DMS114 treated with DMSO at 0.1 percent for 48 hours (cell line): Measurements from ENCODE around the gene LY6G5B.

ENCODE experiments used
- DNase-seq: peaks from one replicate; lab custom pipeline; 2025; ENCODE audit not compliant: unreplicated experiment; lab: John Stamatoyannopoulos, UW

Gene LY6G5B, protein sequence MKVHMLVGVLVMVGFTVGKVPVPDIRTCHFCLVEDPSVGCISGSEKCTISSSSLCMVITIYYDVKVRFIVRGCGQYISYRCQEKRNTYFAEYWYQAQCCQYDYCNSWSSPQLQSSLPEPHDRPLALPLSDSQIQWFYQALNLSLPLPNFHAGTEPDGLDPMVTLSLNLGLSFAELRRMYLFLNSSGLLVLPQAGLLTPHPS

DNA sequence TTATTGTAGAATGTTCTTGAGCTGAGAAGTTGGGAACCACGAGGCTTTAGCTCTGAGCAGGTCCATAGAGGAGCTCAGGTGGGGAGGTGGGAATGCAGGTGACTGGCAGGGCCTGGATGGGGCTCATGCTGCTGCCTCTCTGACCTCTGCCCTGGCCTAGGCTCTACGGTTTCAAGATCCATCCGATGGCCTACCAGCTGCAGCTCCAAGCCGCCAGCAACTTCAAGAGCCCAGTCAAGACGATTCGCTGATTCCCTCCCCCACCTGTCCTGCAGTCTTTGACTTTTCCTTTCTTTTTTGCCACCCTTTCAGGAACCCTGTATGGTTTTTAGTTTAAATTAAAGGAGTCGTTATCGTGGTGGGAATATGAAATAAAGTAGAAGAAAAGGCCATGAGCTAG lies at the start of gene LY6G5B:
Gene LY6G5B (plus strand): TSS at position 301 of the 400 bp plus-strand sequence. CDS start 975 bp downstream, outside the sequence.
- DNase-seq, result no peak

DNA sequence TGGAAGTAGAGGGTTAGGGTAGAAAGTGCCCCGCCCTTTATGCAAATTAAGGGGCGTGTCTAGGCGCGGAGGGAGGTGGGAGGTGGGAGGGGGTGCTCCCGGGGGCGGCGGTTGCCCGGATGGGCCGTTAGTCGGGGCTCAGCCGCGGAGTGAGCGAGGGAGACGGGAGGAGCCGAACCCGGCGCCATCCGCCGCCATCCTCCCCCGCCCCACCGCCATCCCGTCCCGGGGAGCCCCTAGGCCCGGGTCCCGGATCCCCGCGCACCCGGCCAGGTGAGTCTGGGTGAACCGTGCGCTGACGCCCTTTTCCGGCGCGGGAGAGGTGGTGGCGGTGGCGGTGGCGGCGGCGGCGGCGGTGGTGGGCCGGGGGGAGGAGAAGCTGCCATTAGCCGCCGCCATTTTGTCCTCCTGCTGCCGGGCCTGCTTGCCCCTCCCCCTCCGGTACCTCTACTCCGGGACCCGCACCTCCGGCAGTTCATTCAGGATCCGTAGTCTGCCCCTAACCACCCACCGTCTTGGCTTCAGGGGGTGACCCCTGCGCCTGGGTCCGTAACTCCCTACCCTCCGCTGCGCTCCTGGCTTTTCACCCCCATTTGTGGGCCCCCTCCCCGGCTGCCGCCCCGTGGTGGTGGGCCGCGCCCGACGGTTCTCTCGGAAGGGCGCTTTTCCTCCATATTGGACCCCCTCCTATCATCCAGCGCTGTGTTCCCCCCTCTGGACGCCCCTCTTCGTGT lies 49.0 kb upstream of the LY6G5B start, which contains the start of gene PRRC2A:
Gene PRRC2A (plus strand): TSS at position 130 of the 734 bp plus-strand sequence. CDS start 2,075 bp downstream, outside the sequence.
- peak; percentile 82 for DNase-seq

DNA sequence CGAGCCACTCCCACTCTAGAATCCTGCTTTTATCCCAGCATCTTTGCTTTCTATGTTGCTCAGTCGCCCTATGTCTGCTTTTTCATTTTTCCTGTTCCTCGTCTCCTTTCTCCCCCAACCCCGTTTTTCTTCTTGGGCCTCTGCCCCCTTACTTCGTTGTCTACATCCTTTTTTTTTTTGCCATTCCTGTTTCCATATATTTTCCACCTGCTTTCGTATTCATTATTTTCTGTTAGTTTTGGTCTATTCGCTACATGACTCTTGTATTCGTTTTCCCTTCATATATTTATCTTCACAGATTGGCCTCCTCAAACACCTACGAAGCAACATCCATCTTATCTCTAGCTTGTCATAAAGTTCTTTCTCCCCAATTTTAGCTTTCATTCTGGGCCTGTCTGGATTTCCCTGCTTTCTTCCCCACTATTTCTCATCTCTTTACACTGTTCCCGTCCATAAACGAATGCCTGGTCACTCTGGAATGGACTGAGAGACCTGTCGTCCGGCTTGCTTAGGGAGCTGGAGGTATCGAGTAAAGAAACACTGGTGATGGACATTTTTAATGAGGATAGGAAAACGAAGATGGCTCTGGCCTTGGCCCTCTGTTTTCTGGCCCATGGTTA lies 48.3 kb upstream of the LY6G5B start:
- no peak for DNase-seq

DNA sequence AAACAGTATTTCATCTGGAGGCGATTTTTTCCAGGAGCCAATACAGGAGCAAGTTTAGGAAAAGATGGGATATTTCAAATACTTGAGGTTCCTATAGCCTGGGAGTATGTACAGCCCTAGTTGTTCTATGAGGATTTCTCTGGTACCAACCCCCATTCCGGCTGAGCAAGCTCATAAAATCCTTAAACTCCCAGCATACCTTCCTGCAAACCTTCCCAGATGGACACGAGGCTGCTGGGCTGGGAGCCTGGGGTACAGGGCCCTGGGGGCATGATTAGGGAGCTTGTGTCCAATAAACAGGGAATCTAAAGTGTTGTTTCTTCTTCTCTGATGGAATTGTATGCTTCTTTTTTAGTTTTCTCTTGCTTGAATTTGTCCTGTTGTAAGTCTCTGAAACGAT lies 47.8 kb upstream of the LY6G5B start:
- DNase-seq, result no peak

DNA sequence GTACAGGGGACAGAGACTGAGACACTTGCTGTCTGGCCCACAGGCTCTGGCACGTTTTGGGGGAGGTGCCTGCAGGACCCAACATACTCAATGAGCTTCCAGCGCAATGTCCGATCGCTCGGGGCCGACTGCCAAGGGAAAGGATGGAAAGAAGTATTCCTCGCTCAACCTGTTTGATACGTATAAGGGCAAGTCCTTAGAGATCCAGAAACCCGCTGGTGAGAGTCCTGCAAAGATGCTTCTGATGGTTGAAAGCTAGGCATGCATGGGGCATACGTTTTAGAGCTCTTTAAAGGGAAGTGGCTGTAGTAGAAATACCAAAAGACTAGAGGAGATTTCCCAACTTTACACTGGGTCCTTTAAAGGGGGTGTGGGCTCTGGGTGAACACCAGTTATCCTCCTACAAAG lies 47.1 kb upstream of the LY6G5B start:
- DNase-seq, result no peak

DNA sequence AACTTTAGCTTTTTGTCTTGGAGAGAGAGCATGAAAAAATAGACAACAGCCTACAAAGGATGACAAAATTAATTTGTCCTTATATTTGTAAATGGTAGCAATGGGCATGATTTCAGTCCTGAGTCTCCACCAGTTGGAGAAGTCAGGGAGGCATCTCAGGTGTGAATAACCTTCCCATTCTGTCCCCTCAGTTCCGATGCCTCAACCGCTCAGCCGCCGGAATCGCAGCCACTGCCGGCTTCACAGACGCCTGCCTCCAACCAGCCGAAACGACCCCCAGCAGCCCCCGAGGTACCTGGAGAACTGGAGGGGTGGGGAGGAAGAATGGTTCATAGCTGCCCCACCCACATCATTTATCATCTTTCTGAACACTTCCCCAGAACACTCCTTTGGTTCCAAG lies 45.7 kb upstream of the LY6G5B start:
- no peak for DNase-seq

DNA sequence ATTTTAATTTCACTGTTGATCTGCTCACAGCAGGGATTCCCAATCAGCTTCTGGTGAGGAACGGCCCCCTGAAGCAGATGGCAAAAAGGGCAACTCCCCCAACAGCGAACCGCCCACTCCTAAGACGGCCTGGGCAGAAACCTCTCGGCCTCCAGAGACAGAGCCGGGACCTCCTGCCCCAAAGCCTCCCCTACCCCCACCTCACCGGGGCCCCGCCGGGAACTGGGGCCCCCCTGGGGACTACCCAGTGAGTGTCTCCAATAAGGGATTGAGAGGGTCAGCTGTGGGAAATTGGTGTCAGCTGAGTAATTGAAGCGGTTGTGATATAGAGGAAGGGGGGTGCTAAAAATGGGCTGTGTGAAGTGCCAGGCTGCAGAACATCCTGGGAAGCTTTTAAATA lies 42.8 kb upstream of the LY6G5B start:
- no peak for DNase-seq

DNA sequence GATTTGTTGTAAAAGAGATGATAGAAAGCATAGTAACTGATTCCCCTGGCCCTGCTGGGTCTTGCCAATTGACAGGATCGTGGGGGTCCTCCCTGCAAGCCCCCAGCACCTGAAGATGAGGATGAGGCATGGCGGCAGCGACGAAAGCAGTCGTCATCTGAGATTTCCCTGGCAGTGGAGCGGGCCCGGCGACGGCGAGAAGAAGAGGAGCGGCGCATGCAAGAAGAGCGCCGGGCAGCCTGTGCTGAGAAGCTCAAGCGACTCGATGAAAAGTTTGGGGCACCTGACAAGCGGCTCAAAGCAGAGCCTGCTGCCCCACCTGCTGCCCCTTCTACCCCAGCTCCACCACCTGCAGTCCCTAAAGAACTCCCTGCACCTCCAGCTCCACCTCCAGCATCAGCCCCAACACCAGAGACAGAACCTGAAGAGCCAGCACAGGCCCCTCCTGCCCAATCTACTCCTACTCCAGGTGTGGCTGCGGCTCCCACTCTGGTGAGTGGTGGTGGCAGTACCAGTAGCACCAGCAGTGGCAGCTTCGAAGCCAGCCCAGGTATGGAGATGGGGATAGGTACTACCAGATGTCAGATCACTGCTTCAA lies 42.0 kb upstream of the LY6G5B start:
- DNase-seq, result no peak

DNA sequence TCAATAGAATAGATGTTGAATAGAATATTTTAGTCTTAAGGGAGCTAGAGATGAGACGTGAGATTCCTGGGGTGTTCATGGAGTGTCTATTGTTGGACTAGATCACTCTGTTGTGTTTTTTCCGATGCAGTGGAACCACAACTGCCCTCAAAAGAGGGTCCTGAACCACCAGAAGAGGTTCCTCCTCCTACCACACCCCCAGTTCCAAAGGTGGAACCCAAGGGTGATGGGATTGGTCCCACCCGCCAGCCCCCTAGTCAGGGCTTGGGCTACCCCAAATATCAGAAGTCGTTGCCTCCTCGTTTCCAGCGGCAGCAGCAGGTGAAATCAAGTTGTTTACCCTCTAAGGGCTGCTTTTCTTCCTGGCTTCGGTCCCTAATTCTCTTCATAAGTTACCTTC lies 40.8 kb upstream of the LY6G5B start:
- DNase-seq, result no peak

DNA sequence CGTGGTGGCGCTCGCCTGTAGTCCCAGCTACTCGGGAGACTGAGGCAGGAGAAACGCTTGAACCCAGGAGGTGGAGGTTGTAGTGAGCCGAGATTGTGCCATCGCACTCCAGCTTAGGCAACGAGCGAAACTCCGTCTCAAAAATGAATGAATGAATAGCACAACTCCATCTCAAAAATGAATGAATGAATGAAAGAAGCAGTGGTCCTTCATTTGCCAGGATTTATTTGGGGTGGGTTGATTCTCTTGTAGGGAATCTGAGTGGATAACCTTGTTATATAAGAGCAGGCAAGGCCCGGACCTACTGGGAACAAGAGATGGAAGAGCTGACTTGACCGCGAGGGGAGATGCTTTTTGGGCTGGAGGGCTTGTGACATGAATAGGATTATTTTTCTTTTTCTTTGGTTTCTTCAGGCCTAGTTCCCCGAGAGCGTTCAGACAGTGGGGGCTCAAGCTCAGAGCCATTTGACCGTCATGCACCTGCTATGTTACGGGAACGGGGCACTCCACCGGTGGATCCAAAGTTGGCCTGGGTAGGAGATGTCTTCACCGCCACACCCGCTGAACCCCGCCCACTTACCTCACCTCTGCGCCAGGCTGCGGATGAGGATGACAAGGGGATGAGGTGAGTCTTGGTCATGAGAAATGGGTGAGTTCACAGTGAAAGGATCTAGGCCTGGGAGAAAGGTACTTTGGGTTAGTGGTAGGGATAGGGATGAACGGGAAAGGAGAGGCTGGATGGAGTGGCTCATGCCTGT lies 39.4 kb upstream of the LY6G5B start:
- DNase-seq, result no peak

DNA sequence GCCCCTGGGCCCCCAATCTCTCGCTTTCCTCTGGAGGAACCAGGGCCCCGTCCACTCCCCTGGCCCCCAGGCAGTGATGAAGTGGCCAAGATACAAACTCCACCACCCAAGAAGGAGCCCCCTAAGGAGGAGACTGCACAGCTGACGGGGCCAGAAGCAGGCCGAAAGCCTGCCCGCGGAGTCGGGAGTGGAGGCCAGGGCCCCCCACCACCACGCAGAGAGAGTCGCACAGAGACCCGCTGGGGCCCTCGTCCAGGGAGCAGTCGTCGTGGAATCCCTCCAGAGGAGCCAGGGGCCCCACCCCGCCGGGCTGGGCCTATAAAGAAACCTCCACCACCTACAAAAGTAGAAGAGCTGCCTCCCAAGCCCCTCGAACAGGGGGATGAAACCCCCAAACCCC lies 38.6 kb upstream of the LY6G5B start:
- DNase-seq, result no peak

DNA sequence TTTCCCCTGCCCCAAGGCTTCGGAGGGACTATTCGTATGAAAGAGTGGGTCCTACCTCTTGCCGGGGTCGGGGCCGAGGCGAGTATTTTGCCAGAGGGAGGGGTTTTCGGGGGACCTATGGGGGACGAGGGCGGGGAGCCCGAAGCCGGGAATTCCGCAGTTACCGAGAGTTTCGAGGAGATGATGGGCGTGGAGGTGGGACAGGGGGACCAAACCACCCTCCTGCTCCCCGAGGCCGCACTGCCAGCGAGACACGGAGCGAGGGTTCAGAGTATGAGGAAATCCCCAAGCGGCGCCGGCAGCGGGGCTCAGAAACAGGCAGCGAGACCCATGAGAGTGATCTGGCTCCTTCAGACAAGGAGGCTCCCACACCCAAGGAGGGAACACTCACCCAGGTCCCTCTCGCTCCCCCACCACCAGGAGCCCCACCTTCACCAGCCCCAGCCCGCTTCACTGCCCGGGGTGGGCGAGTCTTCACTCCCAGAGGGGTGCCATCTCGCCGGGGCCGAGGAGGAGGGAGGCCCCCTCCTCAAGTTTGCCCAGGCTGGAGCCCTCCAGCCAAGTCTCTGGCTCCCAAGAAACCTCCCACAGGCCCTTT lies 38.0 kb upstream of the LY6G5B start:
- DNase-seq, result no peak

DNA sequence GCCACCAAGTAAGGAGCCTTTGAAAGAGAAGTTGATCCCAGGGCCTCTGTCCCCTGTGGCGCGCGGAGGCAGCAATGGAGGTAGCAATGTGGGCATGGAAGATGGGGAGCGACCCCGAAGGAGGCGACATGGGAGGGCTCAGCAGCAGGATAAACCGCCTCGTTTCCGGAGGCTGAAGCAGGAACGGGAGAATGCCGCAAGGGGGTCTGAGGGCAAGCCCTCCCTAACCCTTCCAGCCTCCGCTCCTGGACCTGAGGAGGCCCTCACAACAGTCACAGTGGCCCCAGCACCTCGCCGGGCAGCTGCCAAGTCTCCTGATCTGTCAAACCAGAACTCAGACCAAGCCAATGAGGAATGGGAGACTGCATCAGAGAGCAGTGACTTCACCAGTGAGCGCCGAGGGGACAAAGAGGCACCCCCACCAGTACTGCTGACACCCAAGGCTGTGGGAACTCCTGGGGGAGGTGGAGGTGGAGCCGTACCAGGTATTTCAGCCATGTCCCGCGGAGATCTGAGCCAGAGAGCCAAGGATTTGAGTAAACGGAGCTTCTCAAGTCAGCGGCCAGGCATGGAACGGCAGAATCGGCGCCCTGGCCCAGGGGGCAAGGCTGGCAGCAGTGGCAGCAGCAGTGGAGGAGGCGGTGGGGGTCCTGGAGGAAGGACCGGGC lies 37.4 kb upstream of the LY6G5B start:
- no peak for DNase-seq

DNA sequence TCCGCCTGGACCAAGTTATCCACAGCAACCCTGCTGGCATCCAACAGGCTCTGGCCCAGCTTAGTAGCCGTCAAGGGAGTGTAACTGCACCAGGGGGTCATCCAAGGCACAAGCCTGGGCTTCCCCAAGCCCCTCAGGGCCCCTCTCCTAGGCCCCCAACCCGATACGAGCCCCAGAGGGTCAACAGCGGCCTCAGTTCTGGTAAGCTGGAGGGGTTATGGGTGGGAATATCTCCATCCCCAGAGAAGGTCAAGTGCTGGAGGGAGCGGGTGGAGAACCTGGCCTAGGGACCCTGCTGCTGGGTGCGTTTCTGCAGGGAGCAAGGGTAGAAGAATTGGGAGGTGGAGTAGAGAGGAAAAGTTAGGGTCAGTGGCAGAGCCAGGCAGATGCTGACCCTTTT lies 36.3 kb upstream of the LY6G5B start:
- no peak for DNase-seq

DNA sequence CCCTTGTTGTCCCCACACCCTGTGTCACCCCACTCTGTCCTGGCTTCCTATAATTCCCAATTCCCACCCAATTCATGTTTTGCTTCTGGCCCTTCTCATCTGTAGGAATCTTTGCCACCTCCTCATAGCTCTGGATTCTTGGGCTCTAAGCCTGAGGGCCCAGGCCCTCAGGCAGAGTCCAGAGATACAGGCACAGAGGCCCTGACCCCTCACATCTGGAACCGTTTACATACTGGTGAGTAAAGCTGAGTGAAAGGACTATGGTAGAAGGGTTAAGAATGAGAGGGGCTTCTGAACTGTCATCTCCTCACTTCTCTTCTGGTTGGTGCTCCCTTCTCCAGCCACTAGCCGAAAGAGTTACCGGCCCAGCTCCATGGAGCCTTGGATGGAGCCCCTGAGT lies 35.6 kb upstream of the LY6G5B start:
- no peak for DNase-seq

DNA sequence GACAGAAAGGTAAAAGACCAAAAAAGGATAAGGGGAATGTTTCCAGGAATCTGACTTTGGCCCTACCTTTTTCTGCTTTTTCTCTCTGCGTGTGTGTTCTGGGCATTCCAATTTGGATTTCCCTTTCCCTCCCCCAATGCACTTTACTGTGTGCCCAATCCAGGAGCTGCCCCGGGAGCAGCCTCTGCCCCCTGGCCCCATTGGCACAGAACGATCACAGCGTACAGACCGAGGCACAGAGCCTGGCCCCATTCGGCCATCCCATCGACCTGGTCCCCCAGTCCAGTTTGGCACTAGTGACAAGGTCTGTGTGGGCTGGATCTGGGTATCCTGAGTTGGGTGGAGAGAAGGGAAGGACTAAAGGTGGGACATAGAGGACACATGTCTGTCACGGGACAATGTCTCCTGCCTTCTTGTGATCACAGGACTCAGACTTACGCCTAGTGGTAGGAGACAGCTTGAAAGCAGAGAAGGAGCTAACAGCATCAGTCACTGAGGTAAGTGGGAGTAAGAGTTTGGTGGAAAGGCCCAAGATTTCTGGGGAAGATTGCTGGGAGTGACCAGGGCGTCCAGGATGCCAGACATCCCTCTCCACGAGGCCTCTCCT lies 34.7 kb upstream of the LY6G5B start:
- DNase-seq, result no peak

DNA sequence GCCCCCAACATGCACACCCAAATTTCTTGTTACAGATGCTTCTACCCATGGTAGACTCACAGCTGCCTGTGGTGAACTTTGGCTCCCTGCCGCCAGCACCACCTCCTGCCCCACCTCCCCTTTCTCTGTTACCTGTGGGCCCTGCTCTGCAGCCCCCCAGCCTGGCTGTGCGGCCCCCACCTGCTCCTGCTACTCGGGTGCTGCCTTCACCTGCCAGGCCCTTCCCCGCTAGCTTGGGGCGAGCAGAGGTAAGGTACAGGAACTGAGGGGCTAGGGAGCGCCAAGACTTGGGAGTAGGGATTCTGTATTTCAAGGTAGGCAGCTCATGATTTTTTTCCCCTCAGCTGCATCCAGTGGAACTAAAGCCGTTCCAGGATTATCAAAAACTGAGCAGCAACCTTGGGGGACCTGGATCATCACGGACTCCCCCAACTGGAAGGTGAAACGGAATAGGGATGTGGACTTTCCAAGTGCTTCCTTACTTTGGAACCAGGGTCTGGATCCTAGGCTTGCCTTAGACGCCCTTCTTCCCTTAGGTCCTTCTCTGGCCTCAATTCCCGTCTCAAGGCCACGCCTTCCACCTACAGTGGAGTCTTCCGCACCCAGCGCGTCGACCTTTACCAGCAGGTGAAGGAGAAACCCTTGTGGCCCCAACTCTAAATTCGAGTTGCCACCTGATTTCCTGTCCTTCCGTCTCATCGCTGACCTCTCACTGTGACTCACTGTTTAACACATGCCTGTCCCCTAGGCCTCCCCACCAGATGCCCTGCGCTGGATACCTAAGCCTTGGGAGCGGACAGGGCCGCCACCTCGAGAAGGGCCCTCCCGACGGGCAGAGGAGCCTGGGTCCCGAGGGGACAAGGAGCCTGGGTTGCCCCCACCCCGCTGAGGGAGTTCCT lies 32.8 kb upstream of the LY6G5B start:
- no peak for DNase-seq

DNA sequence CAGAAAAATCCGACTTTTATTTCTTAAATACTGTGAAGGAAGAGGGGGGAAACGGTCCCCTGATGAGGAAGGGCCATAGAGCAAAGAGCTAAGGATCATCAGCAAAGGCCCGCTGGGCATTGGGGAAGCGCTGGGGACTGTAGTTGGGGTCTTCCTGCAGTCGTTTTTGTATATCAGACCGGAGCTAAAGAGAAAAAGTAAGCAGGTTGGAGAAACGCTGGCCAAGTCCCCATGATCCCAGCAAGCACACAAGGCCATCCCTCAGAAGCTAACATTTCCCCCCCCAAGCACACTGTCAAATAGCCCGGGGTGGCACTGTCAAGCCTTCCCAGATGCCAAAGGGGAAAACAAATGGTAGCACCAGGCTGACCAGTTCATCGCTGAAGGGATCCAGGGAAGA lies 30.7 kb upstream of the LY6G5B start:
- DNase-seq, result no peak

DNA sequence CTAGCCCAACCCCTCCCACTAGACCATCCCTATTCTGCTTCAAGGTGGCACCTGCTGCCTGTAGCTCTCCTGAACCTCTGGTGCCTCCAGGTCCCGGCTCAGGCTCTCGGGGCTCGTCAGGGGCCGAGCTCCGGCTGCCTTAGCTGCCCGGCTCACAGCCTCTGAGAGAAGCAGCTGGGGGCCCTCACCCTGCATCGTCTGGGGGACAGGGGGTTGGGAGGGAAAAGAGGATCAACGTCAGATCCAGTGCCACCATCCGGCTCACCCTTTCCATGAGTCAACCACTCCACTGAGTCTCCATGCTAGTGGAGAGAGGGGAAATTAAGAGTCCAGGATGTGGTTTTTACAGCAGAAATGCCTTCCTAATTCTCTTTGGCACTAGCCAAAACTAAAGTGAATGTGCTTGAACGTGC lies 30.3 kb upstream of the LY6G5B start:
- DNase-seq, result no peak
